Retinal pigment epithelial cell (primary cell): Measurements from ENCODE around the gene RBM19.

Experiments
- DNase-seq: peaks from one replicate; pipeline ENCODE4 v3.0.0-alpha.2; 2010; ENCODE audit warnings: low read depth
- H3K4me3 ChIP-seq: 2 replicates; pipeline ENCODE4 v1.5.1; 2011; ENCODE audit warnings: mild to moderate bottlenecking, low read length, control low read depth, moderate library complexity
- TF ChIP-seq, protein P1 (sequence below): conservative IDR thresholded peaks from 2 replicates; pipeline ENCODE4 v1.5.1; 2011; ENCODE audit warnings: low read depth, low read length, control low read depth, inconsistent platforms

Gene RBM19

GRCh38 chr12:113779774-113780173 lies 186.4 kb downstream of the RBM19 start:
- TF ChIP-seq, protein P1, sequence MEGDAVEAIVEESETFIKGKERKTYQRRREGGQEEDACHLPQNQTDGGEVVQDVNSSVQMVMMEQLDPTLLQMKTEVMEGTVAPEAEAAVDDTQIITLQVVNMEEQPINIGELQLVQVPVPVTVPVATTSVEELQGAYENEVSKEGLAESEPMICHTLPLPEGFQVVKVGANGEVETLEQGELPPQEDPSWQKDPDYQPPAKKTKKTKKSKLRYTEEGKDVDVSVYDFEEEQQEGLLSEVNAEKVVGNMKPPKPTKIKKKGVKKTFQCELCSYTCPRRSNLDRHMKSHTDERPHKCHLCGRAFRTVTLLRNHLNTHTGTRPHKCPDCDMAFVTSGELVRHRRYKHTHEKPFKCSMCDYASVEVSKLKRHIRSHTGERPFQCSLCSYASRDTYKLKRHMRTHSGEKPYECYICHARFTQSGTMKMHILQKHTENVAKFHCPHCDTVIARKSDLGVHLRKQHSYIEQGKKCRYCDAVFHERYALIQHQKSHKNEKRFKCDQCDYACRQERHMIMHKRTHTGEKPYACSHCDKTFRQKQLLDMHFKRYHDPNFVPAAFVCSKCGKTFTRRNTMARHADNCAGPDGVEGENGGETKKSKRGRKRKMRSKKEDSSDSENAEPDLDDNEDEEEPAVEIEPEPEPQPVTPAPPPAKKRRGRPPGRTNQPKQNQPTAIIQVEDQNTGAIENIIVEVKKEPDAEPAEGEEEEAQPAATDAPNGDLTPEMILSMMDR: no peak
- DNase-seq: no peak
- H3K4me3 ChIP-seq: no peak overlapping the region

GRCh38 chr12:113778432-113779132 lies 187.5 kb downstream of the RBM19 start:
- DNase-seq: no peak

GRCh38 chr12:113777751-113778150 lies 188.4 kb downstream of the RBM19 start:
- no peak for DNase-seq
- TF ChIP-seq, protein P1: no peak
- no peak overlapping the region for H3K4me3 ChIP-seq

More at GRCh38 chr12:113778432-113779132, 187.5 kb downstream of the RBM19 start:
- H3K4me3 ChIP-seq: no peak overlapping the region
- TF ChIP-seq, protein P1: no peak

DNA sequence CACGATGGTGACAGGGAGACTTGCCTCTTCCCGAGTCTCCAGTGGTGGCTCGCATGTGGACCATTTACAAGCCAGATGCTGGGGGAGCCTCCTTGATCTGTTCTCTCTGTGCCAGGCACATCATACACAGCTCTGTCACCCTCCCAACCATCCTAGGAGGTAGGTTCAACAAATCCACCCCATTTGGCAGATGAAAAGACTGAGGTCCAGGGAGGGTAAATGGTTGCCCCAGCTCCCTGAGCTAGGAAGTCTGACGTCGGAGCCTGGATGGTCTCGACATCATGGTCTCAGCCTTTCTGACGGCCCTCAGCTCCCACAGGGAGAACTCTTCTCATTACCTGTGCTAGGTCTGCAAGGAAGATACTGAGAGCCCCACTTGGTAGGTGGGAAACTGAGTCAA lies 189.6 kb downstream of the RBM19 start:
- no peak overlapping the region for H3K4me3 ChIP-seq
- TF ChIP-seq, protein P1: no peak
- DNase-seq: no peak

- no peak for DNase-seq
- no peak overlapping the region for H3K4me3 ChIP-seq
Measured at GRCh38 chr12:113774526-113774925, 191.6 kb downstream of the RBM19 start.

DNA sequence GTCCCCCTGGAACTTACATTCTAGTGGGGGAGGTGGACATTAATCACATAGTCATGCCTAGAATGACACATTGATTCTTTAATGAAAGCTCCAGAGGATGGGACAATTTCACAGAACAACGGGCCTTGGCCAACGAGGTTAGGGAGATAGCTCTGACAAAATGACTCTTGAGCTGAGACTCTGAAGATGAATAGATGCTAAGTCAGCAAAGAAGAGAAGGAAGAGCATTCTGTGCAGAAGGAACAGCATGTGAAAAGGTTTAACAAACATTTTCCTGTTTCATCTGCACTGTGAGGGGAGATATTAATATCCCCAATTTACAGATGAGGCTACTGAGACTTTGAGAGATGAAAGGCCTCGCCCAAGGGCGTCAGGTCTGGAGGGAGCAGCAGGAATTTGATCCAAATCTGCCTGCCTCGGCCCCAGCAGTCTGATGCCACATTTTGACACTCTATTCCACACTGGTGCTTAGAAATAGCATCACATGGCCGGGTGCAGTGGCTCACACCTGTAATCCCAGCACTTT lies 193.6 kb downstream of the RBM19 start:
- TF ChIP-seq, protein P1: no peak
- H3K4me3 ChIP-seq: no peak overlapping the region
- DNase-seq: no peak

More at GRCh38 chr12:113774526-113774925, 191.6 kb downstream of the RBM19 start:
- TF ChIP-seq, protein P1: no peak

- DNase-seq: no peak
- no peak overlapping the region for H3K4me3 ChIP-seq
- TF ChIP-seq, protein P1: no peak
Measured at GRCh38 chr12:113770389-113770865, 195.7 kb downstream of the RBM19 start.
